Daoy (cell line): Measurements from ENCODE around the gene GPATCH3. TPM values are rescaled to one million over a fixed set of nuclear protein-coding genes. Genes with fewer than 3 reads are reported as not detected.

Experiments used
- DNase-seq: peaks from one replicate; pipeline ENCODE4 v3.0.0-alpha.2; 2015; ENCODE audit warnings: low read depth
- total RNA-seq: library from RNA; depleted of rRNA; stranded (reverse); fragments of >200 nt; shearing (Covaris generic); gene quantifications from 2 replicates; pipeline ENCODE4 v1.2.3, GENCODE V29; 2014; rRNA removed

GPATCH3 gene
- total RNA-seq, 1 experiment from 2014 or later, result 9.2 TPM

DNA sequence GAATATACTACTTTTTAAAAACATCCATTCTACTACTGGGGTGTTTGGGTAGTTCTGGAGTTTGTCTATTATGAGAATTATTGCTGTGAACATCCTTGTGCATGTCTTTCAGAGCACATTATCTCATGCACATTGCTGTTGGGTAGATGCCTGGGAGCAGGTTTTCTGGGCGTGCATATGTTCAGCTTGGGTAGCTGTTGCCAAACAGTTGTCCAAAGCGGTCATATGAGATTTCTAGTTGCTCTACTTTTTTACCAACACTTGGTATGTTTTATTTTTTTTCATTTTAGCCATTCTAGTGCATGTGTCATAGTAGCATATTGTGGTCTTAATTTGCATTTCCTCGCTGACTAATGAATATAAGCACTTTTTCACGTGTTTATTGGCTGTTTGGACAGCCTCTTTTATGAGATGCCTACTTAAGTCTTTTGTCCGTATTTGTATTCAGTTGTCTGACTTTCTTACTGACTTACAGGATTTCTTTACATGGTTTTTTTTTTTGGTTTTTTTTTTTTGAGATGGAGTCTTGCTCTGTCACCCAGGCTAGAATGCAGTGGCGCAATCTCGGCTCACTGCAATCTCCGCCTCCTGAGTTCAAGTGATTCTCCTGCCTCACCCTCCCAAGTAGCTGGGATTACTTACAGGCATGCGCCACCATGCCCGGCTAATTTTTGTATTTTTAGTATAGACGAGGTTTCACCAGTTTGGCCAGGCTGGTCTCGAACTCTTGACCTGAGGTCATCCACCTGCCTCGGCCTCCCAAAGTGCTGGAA is 55.7 kb downstream of the GPATCH3 start:
- no peak for DNase-seq

Other genes starting within 250 kb of the GPATCH3 start
- 12.4 and 12.6 TPM in 2 replicates for gene ARID1A, start 204.5 kb downstream of the GPATCH3 start, total RNA-seq
- 7.9 and 9.0 TPM in 2 replicates for gene PIGV, start 112.5 kb downstream of the GPATCH3 start, total RNA-seq
- 10.7 and 13.9 TPM in 2 replicates for gene ZDHHC18, start 73.8 kb downstream of the GPATCH3 start, total RNA-seq
- gene SFN, start 37.3 kb downstream of the GPATCH3 start, total RNA-seq, result 0.80 and 1.8 TPM in 2 replicates
- gene GPN2, start 10.2 kb downstream of the GPATCH3 start, total RNA-seq, result 13.3 and 16.7 TPM in 2 replicates
- gene NR0B2, start 13.5 kb upstream of the GPATCH3 start, total RNA-seq, result not detected in 2 replicates
- 121 and 134 TPM in 2 replicates for gene NUDC, start 21.3 kb upstream of the GPATCH3 start, total RNA-seq
- 0.11 TPM in 1 of 2 replicates, not detected in the other for gene KDF1, start 60.0 kb upstream of the GPATCH3 start, total RNA-seq
- 3.3 and 4.4 TPM in 2 replicates for gene TRNP1, start 93.2 kb upstream of the GPATCH3 start, total RNA-seq
- gene TENT5B, start 112.4 kb upstream of the GPATCH3 start, total RNA-seq, result 2.0 and 3.2 TPM in 2 replicates